ENCODE data around the gene OGFOD3.

Gene OGFOD3

DNA sequence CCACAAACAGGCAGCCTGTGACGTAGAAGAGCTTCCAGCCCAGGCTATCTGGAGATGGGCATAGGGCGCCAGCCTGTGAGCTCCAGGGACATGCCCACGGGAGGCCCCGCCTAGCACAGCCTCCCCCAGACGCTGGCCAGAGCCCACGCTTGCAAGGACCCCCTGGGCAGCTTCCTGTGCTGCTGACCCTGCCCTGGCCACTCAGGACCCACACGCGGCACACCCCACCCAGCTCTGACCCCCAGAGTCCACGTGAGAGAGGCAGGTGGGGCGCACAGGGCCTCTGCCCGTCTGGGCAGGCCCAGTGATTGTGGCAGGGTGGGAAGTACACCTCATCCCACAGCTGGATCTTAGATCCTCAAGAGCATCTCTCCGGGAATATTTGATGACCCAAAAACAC is 28.3 kb upstream of the OGFOD3 start:
- Mint-ChIP-seq H3K36me3 (ENCODE audit: low read depth) (peaks cover 8% of the 10 kb centered on the region), H3K27me3 (ENCODE audit: low read depth, poor library complexity) (peaks cover 4% of the 10 kb centered on the region), H3K9me3 (peaks cover 10% of the 10 kb centered on the region), H3K4me3 (no peak overlapping the region), H3K4me1 (peaks cover 19% of the 10 kb centered on the region), H3K27ac (peak overlapping the region; percentile 78)
- TF ChIP-seq, protein P1, sequence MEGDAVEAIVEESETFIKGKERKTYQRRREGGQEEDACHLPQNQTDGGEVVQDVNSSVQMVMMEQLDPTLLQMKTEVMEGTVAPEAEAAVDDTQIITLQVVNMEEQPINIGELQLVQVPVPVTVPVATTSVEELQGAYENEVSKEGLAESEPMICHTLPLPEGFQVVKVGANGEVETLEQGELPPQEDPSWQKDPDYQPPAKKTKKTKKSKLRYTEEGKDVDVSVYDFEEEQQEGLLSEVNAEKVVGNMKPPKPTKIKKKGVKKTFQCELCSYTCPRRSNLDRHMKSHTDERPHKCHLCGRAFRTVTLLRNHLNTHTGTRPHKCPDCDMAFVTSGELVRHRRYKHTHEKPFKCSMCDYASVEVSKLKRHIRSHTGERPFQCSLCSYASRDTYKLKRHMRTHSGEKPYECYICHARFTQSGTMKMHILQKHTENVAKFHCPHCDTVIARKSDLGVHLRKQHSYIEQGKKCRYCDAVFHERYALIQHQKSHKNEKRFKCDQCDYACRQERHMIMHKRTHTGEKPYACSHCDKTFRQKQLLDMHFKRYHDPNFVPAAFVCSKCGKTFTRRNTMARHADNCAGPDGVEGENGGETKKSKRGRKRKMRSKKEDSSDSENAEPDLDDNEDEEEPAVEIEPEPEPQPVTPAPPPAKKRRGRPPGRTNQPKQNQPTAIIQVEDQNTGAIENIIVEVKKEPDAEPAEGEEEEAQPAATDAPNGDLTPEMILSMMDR (IDR thresholded peaks at IDR 0.05): no peak
- DNase-seq: no peak

DNA sequence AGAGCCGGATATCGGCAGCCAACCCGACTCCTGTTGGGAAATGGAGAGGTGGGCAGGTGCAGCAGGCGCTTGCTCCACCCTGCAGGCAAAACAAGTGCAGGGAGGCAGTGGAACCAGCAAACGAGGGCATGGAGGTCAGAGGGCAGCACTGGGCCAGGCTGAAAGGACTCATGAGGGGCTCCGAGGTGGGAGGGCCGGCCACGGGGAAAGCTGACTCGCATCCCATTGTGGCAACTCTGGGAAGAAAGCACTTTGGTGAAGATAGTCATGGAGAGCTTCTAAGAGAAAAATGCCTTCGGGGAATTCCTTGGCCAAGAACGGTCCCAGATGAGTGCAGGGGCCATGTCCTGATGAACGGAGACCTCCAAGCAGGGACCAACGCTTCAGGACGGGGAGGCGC is 27.7 kb upstream of the OGFOD3 start:
- TF ChIP-seq, protein P1 (IDR thresholded peaks at IDR 0.05): no peak
- no peak for DNase-seq
- Mint-ChIP-seq H3K27me3 (ENCODE audit: low read depth, poor library complexity) (no peaks in the 10 kb centered on the region), H3K9me3 (peaks cover 5% of the 10 kb centered on the region), H3K4me3 (no peak overlapping the region), H3K4me1 (peaks cover 18% of the 10 kb centered on the region), H3K27ac (peak overlapping the region; percentile 93), H3K36me3 (ENCODE audit: low read depth) (peaks cover 8% of the 10 kb centered on the region)

DNA sequence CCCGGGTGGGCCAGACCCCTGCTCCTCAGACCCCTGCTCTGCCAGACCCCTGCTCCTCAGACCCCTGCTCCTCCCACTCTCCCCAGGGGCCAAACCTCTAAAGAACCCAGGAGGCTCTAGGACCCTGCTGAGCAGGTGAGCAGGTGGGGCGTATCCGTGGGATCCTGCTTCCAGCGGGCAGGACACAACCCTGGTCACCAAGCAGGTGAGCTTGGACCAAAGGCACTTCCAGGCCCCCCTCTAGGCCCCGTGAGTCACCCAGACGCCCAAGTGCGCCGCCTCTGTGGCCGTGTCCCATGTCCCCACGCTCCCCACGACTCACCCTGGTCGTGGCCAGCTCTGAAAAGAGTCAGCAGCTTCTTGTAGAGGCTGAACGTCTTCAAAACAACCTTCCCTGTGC is 27.2 kb upstream of the OGFOD3 start:
- no peaks in the 10 kb centered on the region for H3K9me3 Mint-ChIP-seq
- H3K4me3 Mint-ChIP-seq: no peak overlapping the region
- peak overlapping the region; percentile 36 for H3K27ac Mint-ChIP-seq
- TF ChIP-seq, protein P1 (IDR thresholded peaks at IDR 0.05): no peak
- DNase-seq: no peak
- peaks cover 16% of the 10 kb centered on the region for H3K4me1 Mint-ChIP-seq
- no peaks in the 10 kb centered on the region for H3K27me3 Mint-ChIP-seq (ENCODE audit: low read depth, poor library complexity)
- peaks cover 8% of the 10 kb centered on the region for H3K36me3 Mint-ChIP-seq (ENCODE audit: low read depth)

DNA sequence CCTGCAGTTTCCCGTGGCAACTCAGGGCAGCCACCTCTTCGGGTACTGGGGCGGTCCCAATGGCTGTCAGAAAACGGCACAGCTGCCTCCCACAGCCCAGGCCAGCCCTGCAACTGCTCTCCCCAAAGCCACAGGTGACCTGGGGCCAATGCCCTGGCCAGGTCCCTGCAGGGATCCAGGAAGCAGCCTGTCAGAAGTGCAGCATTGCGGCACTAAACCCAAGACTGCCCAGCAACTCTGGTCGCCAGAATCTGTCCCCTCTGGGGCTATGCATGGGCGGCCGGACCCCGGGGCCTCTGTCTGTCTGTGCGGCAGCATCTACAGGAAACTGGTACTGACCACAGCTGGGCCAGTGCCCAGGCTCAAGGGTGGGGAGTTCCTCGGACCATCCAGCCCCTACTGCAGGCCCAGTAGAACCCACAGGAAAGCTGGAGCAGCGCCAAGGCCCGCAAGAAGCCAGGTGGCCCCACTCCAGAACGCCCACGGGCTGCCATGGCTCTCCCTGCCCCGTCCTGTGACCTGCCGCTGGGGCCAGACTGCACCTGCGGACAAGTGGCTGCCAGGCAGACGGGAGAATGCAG is 26.6 kb upstream of the OGFOD3 start:
- H3K4me1 Mint-ChIP-seq: peaks cover 19% of the 10 kb centered on the region

DNA sequence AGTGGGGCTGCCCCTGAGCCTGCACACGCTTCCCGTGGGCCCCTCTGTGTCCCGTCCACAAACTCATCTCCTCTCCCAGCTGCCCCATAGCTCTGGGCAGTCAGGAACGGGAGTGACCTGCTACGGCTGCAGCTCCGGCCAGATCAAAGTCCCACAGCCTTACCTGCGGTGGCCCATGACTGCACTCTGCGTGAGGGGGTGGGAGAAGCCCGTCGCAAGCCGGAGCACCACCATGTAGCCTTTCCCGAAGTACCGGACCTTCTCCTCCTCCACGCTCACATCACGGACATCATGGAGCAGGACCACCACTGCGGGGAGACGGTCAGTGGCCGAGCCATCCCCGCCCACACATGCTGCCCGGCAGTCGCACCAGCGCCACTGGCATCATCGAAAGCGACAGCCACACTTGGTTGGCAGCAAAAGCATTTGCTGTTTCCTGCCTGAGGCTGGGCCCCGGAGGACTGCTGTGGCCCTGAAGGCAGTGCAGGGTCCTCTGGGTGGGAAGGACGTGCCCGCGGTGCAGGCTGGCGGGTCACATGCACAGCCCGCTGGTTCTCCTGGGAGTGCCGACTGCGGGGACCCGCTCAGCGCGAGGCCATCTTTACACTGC is 26.0 kb upstream of the OGFOD3 start:
- H3K4me3 Mint-ChIP-seq: no peak overlapping the region
- no peak for DNase-seq
- TF ChIP-seq, protein P1 (IDR thresholded peaks at IDR 0.05): no peak
- H3K36me3 Mint-ChIP-seq (ENCODE audit: low read depth): peaks cover 4% of the 10 kb centered on the region
- no peaks in the 10 kb centered on the region for H3K27me3 Mint-ChIP-seq (ENCODE audit: low read depth, poor library complexity)
- no peak overlapping the region for H3K27ac Mint-ChIP-seq
- no peaks in the 10 kb centered on the region for H3K9me3 Mint-ChIP-seq
- H3K4me1 Mint-ChIP-seq: peaks cover 12% of the 10 kb centered on the region

More for the DNA sequence above, 26.6 kb upstream of the OGFOD3 start:
- no peaks in the 10 kb centered on the region for H3K27me3 Mint-ChIP-seq (ENCODE audit: low read depth, poor library complexity)
- TF ChIP-seq, protein P1 (IDR thresholded peaks at IDR 0.05): no peak
- no peak for DNase-seq
- no peak overlapping the region for H3K4me3 Mint-ChIP-seq
- H3K36me3 Mint-ChIP-seq (ENCODE audit: low read depth): peaks cover 8% of the 10 kb centered on the region
- no peaks in the 10 kb centered on the region for H3K9me3 Mint-ChIP-seq
- H3K27ac Mint-ChIP-seq: no peak overlapping the region
